Upper lobe of left lung (tissue), 6 donors: Measurements from ENCODE around the gene CEP120. TPM values are rescaled to one million over a fixed set of nuclear protein-coding genes. Genes with fewer than 3 reads are reported as not detected.

ENCODE experiments used
- ATAC-seq, 2 donors: fragments of 200-7000 bp; cut with Tn5 transposase; one replicate each; pipeline ENCODE4 v1.9.1; 2022; ENCODE audit warnings: mild to moderate bottlenecking in 2 of 2, moderate library complexity in 2 of 2; ENCODE audit not compliant: low FRiP score in 2 of 2
- DNase-seq, 2 donors: peaks; one replicate each; pipeline ENCODE4 v3.0.0-alpha.2; 2019 to 2020
- H3K27ac ChIP-seq, 4 donors: fragments of 200-600 bp; sonication (generic); one replicate each; pipeline ENCODE4 v1.5.1; 2016 to 2019
- H3K27me3 ChIP-seq, 4 donors: fragments of 200-600 bp; sonication (generic); one replicate each; pipeline ENCODE4 v1.5.1; 2017 to 2019
- H3K36me3 ChIP-seq, 4 donors: fragments of 200-600 bp; sonication (generic); one replicate each; pipeline ENCODE4 v1.5.1; 2016 to 2019
- H3K4me1 ChIP-seq, 4 donors: fragments of 200-600 bp; sonication (generic); one replicate each; pipeline ENCODE4 v1.5.1; 2018 to 2019
- H3K4me3 ChIP-seq, 4 donors: fragments of 200-600 bp; sonication (generic); one replicate each; pipeline ENCODE4 v1.5.1; 2017 to 2019; ENCODE audit warnings: mild to moderate bottlenecking in 2 of 4, moderate library complexity in 1 of 4
- H3K9me3 ChIP-seq, 4 donors: fragments of 200-600 bp; sonication (generic); one replicate each; pipeline ENCODE4 v1.5.1; 2018 to 2019
- CTCF ChIP-seq, 6 experiments: fragments of 450-650 bp in 4 of 6; fragments of 200-600 bp in 2 of 6; sonication (generic) in 2 of 6; IDR thresholded peaks; one replicate each; pipeline ENCODE4 v1.5.1; 2016 to 2019; ENCODE audit warnings: antibody characterized with exemption in 6 of 6
- EP300 ChIP-seq, 4 donors: sonication (generic); formaldehyde crosslinking; IDR thresholded peaks; one replicate each; pipeline ENCODE4 v1.5.1; 2017; ENCODE audit warnings: antibody characterized with exemption in 4 of 4, control low read depth in 2 of 4
- POLR2A ChIP-seq, 4 donors: fragments of 450-650 bp; IDR thresholded peaks; one replicate each; pipeline ENCODE4 v1.5.1; 2016 to 2017; ENCODE audit warnings: antibody characterized with exemption in 4 of 4, mild to moderate bottlenecking in 2 of 4
- POLR2AphosphoS5 ChIP-seq, 2 donors: sonication (generic); formaldehyde crosslinking; IDR thresholded peaks; one replicate each; pipeline ENCODE4 v1.5.1; 2017; ENCODE audit warnings: antibody characterized with exemption in 2 of 2
- WGBS, 2 donors: methylation state at CpG; one replicate each; pipeline ENCODE4 v1.1.5; 2017 to 2018; 5-methylcytosine and 5-hydroxymethylcytosine counted together
- total RNA-seq, 6 donors: library from RNA; depleted of rRNA in 4 of 6; stranded (reverse); fragments of >200 nt in 4 of 6; gene quantifications; one replicate each; pipeline versions ENCODE4 v1.1.0 to v1.2.1, GENCODE V29; 2016 to 2021
- donor health status: DM: no; HTN: no; CAD: no; lungs with moderate emphysema.
- donor health status: DM: no; HTN: yes; CAD: no; lungs with severe emphysema.

Gene CEP120
- total RNA-seq, 6 donors from 2014 or later = 13.2 to 43.0 (median 22.1) TPM

DNA sequence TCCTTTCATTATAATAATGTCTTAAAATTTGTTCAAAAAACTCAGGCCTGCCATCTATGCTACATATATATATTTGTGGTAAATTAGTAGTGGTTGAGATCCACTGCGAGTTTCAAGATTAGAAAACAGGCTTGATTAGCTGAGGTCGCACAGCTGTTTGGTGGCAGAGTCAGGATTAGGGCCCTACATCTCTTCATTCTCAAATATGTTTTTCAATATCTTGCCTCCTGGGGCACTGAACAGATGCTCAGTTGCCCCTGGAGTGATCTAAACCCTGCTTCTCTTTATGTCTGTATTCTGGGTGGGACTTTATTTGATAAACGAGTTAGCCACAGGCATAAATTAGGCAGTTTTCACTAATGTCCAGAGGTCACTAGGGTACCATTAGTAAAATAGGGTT lies 27.8 kb upstream of the CEP120 start:
- Histone ChIP-seq H3K27me3 (no peaks in the 10 kb centered on the region), H3K4me3 (no peak overlapping the region), H3K27ac (no peak overlapping the region), H3K9me3 (no peaks in the 10 kb centered on the region), H3K4me1 (peaks cover 0 to 6% (median 1%) of the 10 kb centered on the region in 4 donors), H3K36me3 (no peaks in the 10 kb centered on the region)
- DNase-seq (no peak), ATAC-seq (no peak)
- WGBS, 2 donors = 74 to 85% methylated on average over 3 of the region's 3 CpGs
- TF ChIP-seq EP300 (IDR thresholded peaks at IDR 0.05) (no peak), POLR2AphosphoS5 (IDR thresholded peaks at IDR 0.05) (no peak), CTCF (IDR thresholded peaks at IDR 0.05) (no peak), POLR2A (IDR thresholded peaks at IDR 0.05) (no peak)

GRCh38 chr5:123450640-123451039 lies 27.4 kb upstream of the CEP120 start:
- ATAC-seq (no peak), DNase-seq (no peak)
- Histone ChIP-seq H3K9me3 (no peaks in the 10 kb centered on the region), H3K4me3 (no peak overlapping the region), H3K36me3 (no peaks in the 10 kb centered on the region), H3K27me3 (no peaks in the 10 kb centered on the region), H3K27ac (no peak overlapping the region), H3K4me1 (peaks cover 0 to 6% (median 1%) of the 10 kb centered on the region in 4 donors)
- TF ChIP-seq CTCF (IDR thresholded peaks at IDR 0.05) = no peak
- no peak for TF ChIP-seq POLR2AphosphoS5 (IDR thresholded peaks at IDR 0.05)
- TF ChIP-seq POLR2A (IDR thresholded peaks at IDR 0.05) = no peak
- TF ChIP-seq EP300 (IDR thresholded peaks at IDR 0.05) = no peak

DNA sequence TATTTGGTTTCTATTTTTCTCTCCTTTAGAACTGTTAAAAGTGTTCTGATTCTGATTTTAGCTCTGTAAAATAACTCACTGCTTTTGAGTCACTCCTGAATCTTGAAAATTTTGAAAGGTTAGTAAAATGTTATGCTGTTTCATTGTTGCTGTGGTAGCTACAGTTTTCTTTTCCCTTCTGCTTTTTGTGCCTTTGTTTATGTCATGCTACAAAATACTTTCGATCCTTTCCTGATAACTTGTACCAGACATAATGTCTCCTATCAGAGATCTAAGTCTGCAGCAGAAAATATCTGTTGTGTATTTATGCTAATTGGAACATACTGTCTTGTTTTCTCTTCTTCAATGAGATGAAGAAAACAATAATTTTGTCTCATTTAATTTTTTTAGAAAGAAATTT lies 26.9 kb upstream of the CEP120 start:
- Histone ChIP-seq H3K27me3 (no peaks in the 10 kb centered on the region), H3K27ac (no peak overlapping the region), H3K4me1 (peaks cover 0 to 6% (median 1%) of the 10 kb centered on the region in 4 donors), H3K4me3 (no peak overlapping the region), H3K9me3 (no peaks in the 10 kb centered on the region), H3K36me3 (no peaks in the 10 kb centered on the region)
- no peak for ATAC-seq
- no peak for TF ChIP-seq EP300 (IDR thresholded peaks at IDR 0.05)
- no peak for TF ChIP-seq POLR2A (IDR thresholded peaks at IDR 0.05)
- no peak for TF ChIP-seq CTCF (IDR thresholded peaks at IDR 0.05)
- no peak for TF ChIP-seq POLR2AphosphoS5 (IDR thresholded peaks at IDR 0.05)
- DNase-seq = no peak
- WGBS, 2 donors = 29 to 52% methylated on average over 1 of the region's 1 CpG

- ATAC-seq = no peak
- WGBS, 2 donors = 75 to 87% methylated on average over 2 of the region's 2 CpGs
- TF ChIP-seq CTCF (IDR thresholded peaks at IDR 0.05) = no peak
- no peak for TF ChIP-seq EP300 (IDR thresholded peaks at IDR 0.05)
- TF ChIP-seq POLR2A (IDR thresholded peaks at IDR 0.05) = no peak
- TF ChIP-seq POLR2AphosphoS5 (IDR thresholded peaks at IDR 0.05) = no peak
Measured at GRCh38 chr5:123449424-123449974, 26.3 kb upstream of the CEP120 start.

DNA sequence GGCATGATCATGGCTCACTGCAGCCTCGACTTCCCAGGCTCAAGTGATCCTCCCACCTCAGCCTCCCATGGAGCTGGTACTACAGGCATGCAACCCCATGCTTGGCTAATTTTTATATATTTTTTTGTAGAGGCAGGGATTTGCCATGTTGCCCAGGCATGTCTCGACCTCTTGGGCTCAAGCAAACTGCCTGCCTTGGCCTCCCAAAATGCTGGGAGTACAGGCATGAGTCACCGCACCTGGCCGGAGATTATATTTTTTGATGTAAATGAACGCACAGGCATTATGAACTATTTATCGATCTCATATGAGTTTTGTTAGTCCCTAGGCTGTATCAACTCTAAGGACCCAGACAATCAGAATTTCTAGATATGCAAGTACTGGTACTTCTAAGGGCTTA lies 25.5 kb upstream of the CEP120 start:
- H3K27ac ChIP-seq = no peak overlapping the region
- ATAC-seq (no peak), DNase-seq (no peak)
- TF ChIP-seq POLR2AphosphoS5 (IDR thresholded peaks at IDR 0.05) (no peak), EP300 (IDR thresholded peaks at IDR 0.05) (no peak), CTCF (IDR thresholded peaks at IDR 0.05) (no peak), POLR2A (IDR thresholded peaks at IDR 0.05) (no peak)
- no peak overlapping the region for H3K4me3 ChIP-seq
- 93 to 97% methylated on average over 6 of the region's 6 CpGs for WGBS, 2 donors
- no peaks in the 10 kb centered on the region for H3K36me3 ChIP-seq
- H3K9me3 ChIP-seq = no peaks in the 10 kb centered on the region
- no peaks in the 10 kb centered on the region for H3K27me3 ChIP-seq
- peaks cover 0 to 6% (median 1%) of the 10 kb centered on the region in 4 donors for H3K4me1 ChIP-seq

More at GRCh38 chr5:123449424-123449974, 26.3 kb upstream of the CEP120 start:
- Histone ChIP-seq H3K4me3 (no peak overlapping the region), H3K27me3 (no peaks in the 10 kb centered on the region), H3K27ac (no peak overlapping the region), H3K4me1 (peaks cover 0 to 6% (median 1%) of the 10 kb centered on the region in 4 donors), H3K9me3 (no peaks in the 10 kb centered on the region), H3K36me3 (no peaks in the 10 kb centered on the region)
- DNase-seq = no peak
